Adrenal gland (tissue), 12 donors: ENCODE measurements around the gene KRT38. TPM values are rescaled to one million over a fixed set of nuclear protein-coding genes. Genes with fewer than 3 reads are reported as not detected.

ENCODE experiments used
- DNase-seq, 7 donors: peaks; one replicate each; pipeline ENCODE4 v3.0.0-alpha.2; 2019 to 2020
- H3K27ac ChIP-seq, 5 donors: fragments of 200-600 bp; sonication (generic) in 4 of 5; 1 replicate in 3 of 5; 2 replicates in 2 of 5; pipeline versions ENCODE4 v1.5.1 to v1.8.0; 2016 to 2020; ENCODE audit warnings: mild to moderate bottlenecking in 1 of 5
- H3K27me3 ChIP-seq: fragments of 200-600 bp; 2 replicates; pipeline ENCODE4 v1.8.0; 2021
- H3K36me3 ChIP-seq, 2 donors: fragments of 200-600 bp; replicated peaks in 1 of 2; 1 replicate in 1 of 2; 2 replicates in 1 of 2; pipeline versions ENCODE4 v1.5.1 to v1.8.0; 2018 to 2022
- H3K4me1 ChIP-seq, 2 donors: fragments of 200-600 bp; replicated peaks in 1 of 2; 1 replicate in 1 of 2; 2 replicates in 1 of 2; pipeline versions ENCODE4 v1.5.1 to v1.8.0; 2018 to 2021
- H3K4me3 ChIP-seq, 4 donors: fragments of 200-600 bp; sonication (generic) in 3 of 4; one replicate each; pipeline ENCODE4 v1.5.1; 2016 to 2018
- H3K9me3 ChIP-seq, 3 donors: fragments of 200-600 bp; sonication (generic) in 1 of 3; replicated peaks in 1 of 3; 1 replicate in 2 of 3; 2 replicates in 1 of 3; pipeline versions ENCODE4 v1.5.1 to v1.8.0; 2016 to 2021
- POLR2A ChIP-seq, 2 donors: fragments of 450-650 bp; IDR thresholded peaks; one replicate each; pipeline ENCODE4 v1.6.1; 2017; ENCODE audit warnings: antibody characterized with exemption in 2 of 2, mild to moderate bottlenecking in 2 of 2, moderate library complexity in 1 of 2
- WGBS, 4 donors: extraction: QIAGEN DNeasy Blood & Tissue Kit in 2 of 4; methylation state at CpG; one replicate each; pipeline versions ENCODE4 v1.1.5 to v1.1.7; 2013 to 2017; 5-methylcytosine and 5-hydroxymethylcytosine counted together
- intact Hi-C, 2 donors: fragments of 100-400 bp; cut with DNase I; formaldehyde crosslinking; loops; one replicate each; pipeline versions ENCODE4 v1.14.1 to v1.15.0; 2022 to 2023
- polyA plus RNA-seq, 3 donors: library from polyadenylated mRNA; stranded (reverse); fragments of 200-250 nt in 2 of 3; fragments of 350-450 nt in 1 of 3; fragmentation: Illumina TruSeq in 1 of 3; extraction: RNeasy Lipid Tissue Mini Kit (QIAGEN cat#74804) in 1 of 3; gene quantifications; one replicate each; pipeline ENCODE4 v1.2.3, GENCODE V29; 2013 to 2014
- total RNA-seq, 9 donors: library from RNA; depleted of rRNA in 4 of 9; stranded (reverse); fragments of >200 nt in 4 of 9; fragments of 120-200 nt in 1 of 9; fragmentation: NEBNext Ultra II Directional in 1 of 9; extraction: Animal tissue kit (Norgen Biotek cat#: 25700) in 1 of 9; gene quantifications; one replicate each; pipeline versions ENCODE4 v1.1.0 to v1.2.4, GENCODE V29; 2013 to 2023
- TF ChIP-seq, protein P1 (sequence below), 6 experiments: fragments of 450-650 bp in 4 of 6; fragments of 200-600 bp in 2 of 6; sonication (generic) in 1 of 6; IDR thresholded peaks; 1 replicate in 5 of 6; 2 replicates in 1 of 6; pipeline versions ENCODE4 v1.5.1 to v1.8.0; 2016 to 2021; ENCODE audit warnings: antibody characterized with exemption in 6 of 6, mild to moderate bottlenecking in 2 of 6, moderate library complexity in 1 of 6
- donor health status: healthy with polysubstance abuse.
- donor health status: Bipolar disorder and iron deficiency.
- donor health status: DM: yes; HTN: yes; CAD: no.
- donor health status: DM: no; HTN: no; CAD: no.
- donor health status: DM: no; HTN: no; CAD: no.
- donor health status: DM: yes; HTN: yes; CAD: no.

Gene KRT38
- total and polyA plus RNA-seq, 12 donors: not detected

DNA sequence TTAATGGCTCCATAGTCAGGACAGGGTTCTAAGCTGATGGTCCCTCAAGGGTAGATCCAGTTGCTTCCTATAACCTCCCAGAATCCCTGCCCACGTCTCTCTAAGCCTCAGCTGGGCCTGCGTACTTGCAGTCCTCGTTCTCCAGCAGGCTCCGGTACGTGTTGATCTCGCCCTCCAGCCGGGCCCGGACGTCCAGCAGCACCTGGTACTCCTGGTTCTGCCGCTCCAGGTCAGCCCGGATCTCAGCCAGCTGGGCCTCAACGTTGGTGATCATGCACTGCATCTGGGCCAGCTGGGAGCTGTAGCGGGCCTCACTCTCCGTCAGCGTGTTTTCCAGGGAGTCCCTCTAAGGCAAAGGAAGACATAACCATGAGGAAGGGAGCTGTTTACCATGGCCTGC, 21.9 kb upstream of the KRT38 start:
- H3K9me3 ChIP-seq: no peaks in the 10 kb centered on the region
- no peak overlapping the region for H3K4me3 ChIP-seq
- H3K36me3 ChIP-seq: no peaks in the 10 kb centered on the region
- no peaks in the 10 kb centered on the region for H3K4me1 ChIP-seq
- intact Hi-C loops: no loop called here
- DNase-seq: no peak
- 73 to 82% (median 79%) methylated on average over 11 to 15 of the region's 15 CpGs for WGBS, 4 donors
- no peak for TF ChIP-seq POLR2A (IDR thresholded peaks at IDR 0.05)
- TF ChIP-seq, protein P1, sequence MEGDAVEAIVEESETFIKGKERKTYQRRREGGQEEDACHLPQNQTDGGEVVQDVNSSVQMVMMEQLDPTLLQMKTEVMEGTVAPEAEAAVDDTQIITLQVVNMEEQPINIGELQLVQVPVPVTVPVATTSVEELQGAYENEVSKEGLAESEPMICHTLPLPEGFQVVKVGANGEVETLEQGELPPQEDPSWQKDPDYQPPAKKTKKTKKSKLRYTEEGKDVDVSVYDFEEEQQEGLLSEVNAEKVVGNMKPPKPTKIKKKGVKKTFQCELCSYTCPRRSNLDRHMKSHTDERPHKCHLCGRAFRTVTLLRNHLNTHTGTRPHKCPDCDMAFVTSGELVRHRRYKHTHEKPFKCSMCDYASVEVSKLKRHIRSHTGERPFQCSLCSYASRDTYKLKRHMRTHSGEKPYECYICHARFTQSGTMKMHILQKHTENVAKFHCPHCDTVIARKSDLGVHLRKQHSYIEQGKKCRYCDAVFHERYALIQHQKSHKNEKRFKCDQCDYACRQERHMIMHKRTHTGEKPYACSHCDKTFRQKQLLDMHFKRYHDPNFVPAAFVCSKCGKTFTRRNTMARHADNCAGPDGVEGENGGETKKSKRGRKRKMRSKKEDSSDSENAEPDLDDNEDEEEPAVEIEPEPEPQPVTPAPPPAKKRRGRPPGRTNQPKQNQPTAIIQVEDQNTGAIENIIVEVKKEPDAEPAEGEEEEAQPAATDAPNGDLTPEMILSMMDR (IDR thresholded peaks at IDR 0.05): no peak
- no peak overlapping the region for H3K27ac ChIP-seq
- no peaks in the 10 kb centered on the region for H3K27me3 ChIP-seq

DNA sequence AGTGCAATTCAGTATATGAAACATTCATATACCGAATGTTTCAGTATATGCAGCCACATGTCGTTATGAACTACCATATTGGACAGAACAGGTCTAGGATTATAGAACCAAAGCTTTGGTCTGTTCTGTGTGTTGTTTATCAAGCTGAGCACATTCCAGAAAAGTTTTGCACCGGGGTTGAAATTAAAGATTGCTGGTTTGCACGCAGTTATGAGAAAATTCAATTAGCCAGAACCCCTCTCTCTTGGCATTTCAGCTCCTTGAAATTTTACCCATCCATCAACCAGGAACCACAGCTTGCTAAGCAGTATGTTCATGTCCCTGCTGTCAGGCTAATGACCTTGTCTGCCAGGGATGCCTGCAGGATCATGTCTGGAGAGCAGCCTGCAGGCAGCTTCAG, 16.9 kb upstream of the KRT38 start:
- no peak for TF ChIP-seq POLR2A (IDR thresholded peaks at IDR 0.05)
- TF ChIP-seq, protein P1 (IDR thresholded peaks at IDR 0.05): no peak
- Histone ChIP-seq H3K9me3 (no peaks in the 10 kb centered on the region), H3K4me3 (no peak overlapping the region), H3K27ac (no peak overlapping the region), H3K4me1 (no peaks in the 10 kb centered on the region), H3K27me3 (no peaks in the 10 kb centered on the region), H3K36me3 (no peaks in the 10 kb centered on the region)
- DNase-seq: no peak
- 63 to 85% (median 73%) methylated on average over 4 of the region's 4 CpGs for WGBS, 4 donors
- intact Hi-C loops: no loop called here

DNA sequence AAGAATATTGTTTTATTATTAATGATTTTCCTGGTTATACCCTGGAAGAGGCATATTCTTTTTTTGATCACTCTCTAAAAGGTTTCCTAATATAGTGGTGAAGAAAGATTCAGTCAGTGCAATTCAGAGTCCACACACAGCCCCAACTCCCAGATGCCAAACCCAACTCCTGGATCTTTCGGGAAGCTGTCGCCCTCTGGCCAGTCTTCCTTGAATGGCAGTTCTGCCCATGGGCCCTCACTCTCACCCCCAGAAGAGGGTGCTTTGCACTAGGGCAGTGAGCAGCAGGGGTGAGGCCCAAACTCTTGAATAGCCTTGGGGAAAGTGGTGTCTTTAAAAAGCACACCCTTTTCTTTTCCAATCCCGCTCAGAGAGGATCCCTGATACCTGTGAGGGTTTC, 15.4 kb upstream of the KRT38 start:
- DNase-seq: no peak
- H3K27ac ChIP-seq: no peak overlapping the region
- no peak overlapping the region for H3K4me3 ChIP-seq
- no peaks in the 10 kb centered on the region for H3K36me3 ChIP-seq
- no peaks in the 10 kb centered on the region for H3K27me3 ChIP-seq
- no peaks in the 10 kb centered on the region for H3K9me3 ChIP-seq
- no peaks in the 10 kb centered on the region for H3K4me1 ChIP-seq
- 77 to 82% (median 81%) methylated on average over 3 of the region's 3 CpGs for WGBS, 4 donors
- intact Hi-C loops: no loop called here
- TF ChIP-seq, protein P1 (IDR thresholded peaks at IDR 0.05): no peak
- no peak for TF ChIP-seq POLR2A (IDR thresholded peaks at IDR 0.05)

DNA sequence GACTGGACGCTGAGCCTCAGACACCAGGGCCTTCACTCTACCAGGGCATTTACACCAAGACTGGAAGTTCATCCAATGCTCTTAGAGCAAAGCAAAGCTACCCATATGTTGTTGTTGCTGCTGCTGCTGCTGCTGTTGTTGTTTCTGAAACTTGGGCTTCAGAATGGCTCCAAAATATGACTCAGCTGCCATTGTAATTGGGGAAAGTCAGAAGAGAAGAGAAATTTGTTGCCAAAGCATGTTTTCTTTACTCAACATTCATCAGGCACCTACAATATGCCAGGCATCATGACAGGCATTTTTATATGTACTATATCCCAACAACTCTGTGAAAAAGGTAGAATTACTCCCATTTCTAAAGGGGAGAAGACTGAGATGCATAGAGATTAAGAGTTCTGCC, 14.5 kb upstream of the KRT38 start:
- H3K9me3 ChIP-seq: no peaks in the 10 kb centered on the region
- intact Hi-C loops: no loop called here

More for the DNA sequence above, 14.5 kb upstream of the KRT38 start:
- TF ChIP-seq, protein P1 (IDR thresholded peaks at IDR 0.05): no peak
- no peak for TF ChIP-seq POLR2A (IDR thresholded peaks at IDR 0.05)
- H3K36me3 ChIP-seq: no peaks in the 10 kb centered on the region
- no peaks in the 10 kb centered on the region for H3K4me1 ChIP-seq
- H3K27ac ChIP-seq: no peak overlapping the region
- WGBS, 4 donors: 67 to 95% (median 78%) methylated on average over 1 of the region's 1 CpG
- no peak for DNase-seq
- H3K4me3 ChIP-seq: no peak overlapping the region
- no peaks in the 10 kb centered on the region for H3K27me3 ChIP-seq
